Measurements from ENCODE around the gene TES.
"Not testable (repeated sequence)": the region's sequence is repeated elsewhere in the genome, so short reads cannot be mapped to it uniquely, and the experiment has no call there.

TES gene

GRCh38 chr7:116293633-116294032, 83.3 kb downstream of the TES start:
- DNase-seq, result no peak

DNA sequence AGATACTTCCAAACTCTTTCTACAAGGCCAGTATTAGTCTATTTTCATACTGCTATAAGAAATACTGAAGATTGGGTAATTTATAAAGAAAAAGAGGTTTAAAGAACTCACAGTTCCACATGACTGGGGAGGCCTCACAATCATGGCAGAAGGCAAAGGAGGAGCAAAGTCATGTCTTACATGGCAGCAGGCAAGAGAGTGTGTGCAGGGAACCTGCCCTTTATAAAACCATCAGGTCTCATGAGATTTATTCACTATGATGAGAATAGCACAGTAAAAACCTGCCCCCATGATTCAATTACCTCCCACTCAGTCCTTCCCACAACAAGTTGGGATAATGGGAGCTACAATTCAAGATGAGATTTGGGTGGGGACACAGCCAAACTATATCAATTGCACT, 85.6 kb downstream of the TES start:
- not testable (repeated sequence) for DNase-seq

- no peak for DNase-seq
Measured at GRCh38 chr7:116298055-116298454, 87.7 kb downstream of the TES start.

- no peak for DNase-seq
Measured at GRCh38 chr7:116298576-116298975, 88.2 kb downstream of the TES start.

DNA sequence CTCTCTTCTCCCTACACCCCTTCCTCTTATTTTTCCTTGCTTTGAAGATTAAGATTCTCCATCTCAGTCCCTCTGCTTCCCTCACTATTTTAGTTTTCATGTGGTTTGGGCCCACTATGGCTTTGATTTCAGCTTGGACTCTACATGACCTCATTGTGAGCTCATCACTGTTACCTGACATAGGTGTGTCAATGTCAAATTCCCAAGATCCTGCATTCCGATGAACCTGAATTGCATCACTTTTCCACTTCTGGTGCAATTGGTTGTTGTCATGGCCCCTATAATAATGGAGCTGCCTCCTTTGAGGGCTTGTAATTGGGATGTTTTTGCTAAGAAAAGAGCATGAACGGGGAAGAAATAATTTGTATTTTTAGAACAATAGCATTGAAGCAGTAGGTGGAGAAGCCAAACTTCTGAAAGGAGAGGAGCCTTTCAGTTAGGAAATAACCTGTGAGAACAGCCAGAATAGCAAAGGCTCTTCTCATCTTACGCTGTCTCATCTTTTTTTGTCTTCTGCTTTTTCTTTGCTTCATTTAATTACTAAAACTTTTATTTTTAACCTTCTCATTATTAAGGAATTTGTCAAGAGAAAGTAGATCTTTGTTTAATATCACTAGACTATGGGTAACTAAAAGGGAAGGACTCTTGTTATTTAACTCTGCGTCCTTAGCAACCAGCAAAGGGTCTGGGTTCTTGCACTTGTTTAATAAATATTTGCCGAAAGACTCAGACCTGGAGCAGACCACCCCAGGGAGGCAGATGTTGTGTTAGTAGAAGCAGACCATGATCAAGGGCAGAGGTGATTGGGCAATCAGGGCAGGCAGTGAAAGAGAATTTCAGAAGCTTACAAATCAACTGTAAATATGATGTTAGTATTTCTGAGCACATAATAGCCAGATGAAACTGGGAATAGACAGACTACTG, 95.4 kb downstream of the TES start:
- DNase-seq, result no peak

DNA sequence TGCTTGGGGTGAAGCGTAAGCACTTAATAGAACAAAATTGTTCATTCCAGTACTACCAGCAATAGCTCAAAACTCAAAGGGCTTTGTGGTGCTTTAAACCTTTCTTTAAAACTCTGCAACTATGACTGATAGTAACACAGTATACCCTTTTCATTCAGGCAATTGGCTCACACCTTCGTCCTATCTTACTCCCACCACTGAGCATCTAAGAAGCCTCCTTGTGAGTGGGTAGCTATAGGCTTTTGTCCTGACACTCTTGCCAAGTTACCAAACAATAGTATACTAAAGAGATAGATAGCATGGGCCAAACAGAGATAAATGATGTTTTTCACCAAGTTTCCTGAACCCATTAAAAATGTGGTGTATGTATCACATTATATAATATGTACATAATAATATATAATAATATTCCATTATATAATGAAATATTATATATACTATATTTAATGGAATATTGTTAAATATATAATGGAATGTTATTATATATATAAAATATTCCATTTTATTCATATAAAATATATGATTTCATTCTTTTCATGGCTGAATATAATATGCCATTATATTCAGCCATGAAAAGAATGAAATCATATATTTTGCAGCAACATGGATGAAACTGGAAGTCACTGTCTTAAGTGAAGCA, 96.2 kb downstream of the TES start:
- no peak for DNase-seq

DNA sequence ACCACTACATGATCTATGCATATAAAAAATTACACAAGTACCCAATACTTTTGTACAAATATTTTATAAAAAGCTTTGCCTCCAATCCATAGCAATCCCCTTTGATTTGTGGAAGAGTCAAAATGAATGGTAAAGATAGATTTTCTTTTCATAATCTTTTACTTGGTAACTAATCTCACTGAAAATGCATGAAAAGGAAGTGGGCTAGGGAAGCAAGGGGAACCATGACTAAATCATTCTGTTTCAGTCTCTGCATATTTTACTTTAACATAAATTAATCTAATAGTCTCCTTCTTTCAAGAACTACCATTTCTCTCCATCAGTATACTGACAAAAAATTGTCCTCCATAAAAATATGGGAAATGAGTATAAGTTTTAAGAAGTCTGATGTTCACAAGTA, 96.9 kb downstream of the TES start:
- no peak for DNase-seq

Measured in NCI-H2227 treated with DMSO at 0.1 percent for 48 hours (cell line).